Mesodermal cell (in vitro differentiated cells): ENCODE data around the gene COTL1.

Experiments
- H3K27ac ChIP-seq: 2 replicates; pipeline ENCODE4 v1.7.0; 2013; ENCODE audit warnings: mild to moderate bottlenecking, low read depth, low read length, moderate library complexity; ENCODE audit not compliant: severe bottlenecking
- H3K36me3 ChIP-seq: 2 replicates; pipeline ENCODE4 v1.7.1; 2013; ENCODE audit warnings: mild to moderate bottlenecking, low read length, moderate library complexity; ENCODE audit not compliant: control insufficient read depth, insufficient read depth
- H3K4me1 ChIP-seq: one replicate; pipeline ENCODE4 v1.7.1; 2013; ENCODE audit warnings: mild to moderate bottlenecking, low read length; ENCODE audit not compliant: insufficient read depth, control insufficient read depth, poor library complexity, severe bottlenecking
- H3K4me3 ChIP-seq: 2 replicates; pipeline ENCODE4 v1.7.0; 2013; ENCODE audit warnings: low read length, control low read depth, mild to moderate bottlenecking; ENCODE audit not compliant: insufficient read depth, poor library complexity, severe bottlenecking; ENCODE audit errors: extremely low read depth
- H3K9me3 ChIP-seq: 2 replicates; pipeline ENCODE4 v1.7.1; 2013; ENCODE audit warnings: mild to moderate bottlenecking, low read length, moderate library complexity; ENCODE audit not compliant: control insufficient read depth
- WGBS, 2 experiments: methylation state at CpG; one replicate each; pipeline ENCODE4 v1.1.5; 2013; ENCODE audit warnings: missing lambda C conversion rate in 2 of 2; ENCODE audit not compliant: insufficient coverage in 2 of 2; 5-methylcytosine and 5-hydroxymethylcytosine counted together

COTL1 gene

DNA sequence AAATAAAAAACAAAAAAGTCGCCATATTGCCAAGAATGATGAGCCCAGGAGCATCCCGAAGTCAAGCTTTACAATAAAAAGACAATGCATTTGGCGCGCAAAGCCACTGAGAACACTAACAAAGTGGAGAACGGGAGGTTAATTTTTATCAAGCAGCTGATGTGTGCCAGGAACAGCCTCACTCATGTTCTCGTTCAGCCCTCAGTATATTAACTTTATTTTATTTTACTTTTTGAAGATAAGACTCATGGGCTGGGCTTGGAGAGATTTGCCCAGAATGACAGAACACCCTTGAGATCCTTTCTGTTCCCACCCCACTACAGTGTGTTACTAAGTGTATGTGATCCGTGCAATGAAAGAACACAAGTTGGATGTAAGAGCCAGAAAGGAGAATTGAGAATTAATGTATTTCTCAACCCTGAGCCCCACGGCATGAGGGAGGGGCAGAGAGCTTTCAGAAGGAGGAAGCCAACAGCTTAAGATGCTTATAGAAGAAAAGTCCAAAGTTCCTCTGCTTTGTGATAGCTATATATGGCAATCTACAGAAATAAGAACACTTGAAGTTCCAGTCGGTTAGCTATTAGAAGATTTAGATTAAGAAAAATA, 48.4 kb downstream of the COTL1 start:
- H3K27ac ChIP-seq: no peak overlapping the region
- 91 to 98% methylated on average over 5 of the region's 9 CpGs for WGBS, 2 experiments
- H3K4me1 ChIP-seq: peaks cover 3% of the 10 kb centered on the region
- H3K9me3 ChIP-seq: peaks cover 15% of the 10 kb centered on the region
- no peak overlapping the region for H3K4me3 ChIP-seq
- H3K36me3 ChIP-seq: peaks cover 91% of the 10 kb centered on the region

DNA sequence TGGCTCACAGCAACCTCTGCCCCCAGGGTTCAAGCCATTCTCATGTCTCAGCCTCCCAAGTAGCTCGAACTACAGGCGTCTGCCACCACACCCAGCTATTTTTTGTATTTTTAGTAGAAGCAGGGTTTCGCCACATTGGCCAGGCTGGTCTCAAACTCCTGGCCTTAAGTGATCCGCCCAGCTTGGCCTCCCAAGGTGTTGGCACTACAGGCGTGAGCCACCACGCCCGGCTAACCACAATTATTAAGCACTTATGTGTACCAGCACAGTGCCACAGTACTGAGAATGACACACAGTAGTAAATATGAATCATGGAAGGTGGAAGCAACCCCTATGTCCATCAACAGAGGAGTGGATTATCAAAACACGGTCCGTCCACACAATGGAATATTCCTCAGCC, 49.8 kb downstream of the COTL1 start:
- H3K9me3 ChIP-seq: peaks cover 15% of the 10 kb centered on the region
- H3K4me3 ChIP-seq: no peak overlapping the region
- H3K4me1 ChIP-seq: peaks cover 3% of the 10 kb centered on the region
- no peak overlapping the region for H3K27ac ChIP-seq
- peaks cover 92% of the 10 kb centered on the region for H3K36me3 ChIP-seq
- WGBS, 2 experiments: 100% methylated on average over 2 to 7 of the region's 9 CpGs

DNA sequence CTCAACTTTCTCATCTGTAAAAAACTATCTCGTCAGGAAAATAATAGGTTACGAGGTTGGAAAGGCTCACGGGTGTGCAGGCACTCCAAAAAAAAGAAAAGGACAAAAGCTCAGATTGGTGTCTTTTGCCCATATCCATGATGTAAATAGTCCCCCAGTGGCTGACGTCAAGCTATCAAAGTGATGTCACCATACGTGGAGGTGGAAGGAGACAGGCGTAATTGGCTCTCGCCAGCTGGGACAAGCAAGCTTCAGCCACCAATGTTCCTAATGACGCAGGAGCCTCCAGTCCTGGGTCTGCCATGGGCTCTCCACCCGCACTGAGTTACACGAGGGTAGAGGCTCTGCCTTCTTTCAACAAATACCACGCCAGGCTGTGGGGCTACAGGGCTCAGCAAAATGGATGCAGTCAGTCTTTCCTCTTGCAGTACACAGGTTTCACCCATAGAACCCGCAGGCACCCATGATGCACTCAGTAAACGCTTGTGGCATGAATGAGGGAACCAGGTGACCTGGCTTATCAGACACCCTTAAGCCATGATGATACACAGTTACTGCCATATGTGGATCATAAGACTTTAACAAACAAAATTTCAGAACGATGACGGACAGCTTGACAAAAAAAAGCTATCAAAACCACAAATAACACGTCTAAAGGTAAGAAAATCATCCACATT, 50.5 kb downstream of the COTL1 start:
- WGBS, 2 experiments: 87 to 95% methylated on average over 14 to 15 of the region's 16 CpGs
- peak overlapping the region; percentile 49 for H3K27ac ChIP-seq

DNA sequence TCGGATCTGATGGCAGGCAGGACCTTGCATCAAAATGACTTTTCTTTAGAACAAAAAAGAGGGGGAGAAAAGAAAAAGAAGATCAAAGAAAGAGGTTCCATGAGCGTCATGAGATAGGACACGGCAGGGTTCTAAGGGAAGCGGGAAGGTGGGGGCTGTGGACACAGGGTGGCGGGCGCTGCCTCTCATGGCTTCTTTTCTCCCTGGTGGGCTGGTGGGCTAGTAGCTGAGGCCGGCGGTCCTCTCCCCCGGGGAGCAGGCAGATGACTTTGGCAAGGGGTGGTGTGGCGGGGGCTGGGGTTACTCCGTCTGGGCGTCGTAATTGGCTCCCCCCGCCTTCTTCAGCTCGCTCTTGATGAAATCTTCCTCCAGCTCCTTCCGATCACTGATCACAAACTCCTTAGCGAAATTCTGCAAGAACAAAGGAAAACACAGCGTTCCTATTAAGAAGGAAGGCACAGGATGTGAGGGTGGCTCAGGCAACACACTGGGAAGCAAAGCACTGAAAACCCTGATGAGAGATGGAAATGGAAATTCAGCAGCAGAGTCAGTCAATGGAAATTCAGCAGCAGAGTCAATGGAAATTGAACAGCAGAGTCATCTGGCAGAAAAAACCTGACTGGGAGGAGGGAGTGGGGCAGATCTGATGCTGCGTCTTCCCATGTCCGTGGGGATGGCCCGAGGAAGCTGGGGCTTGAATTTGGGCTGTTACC, 51.2 kb downstream of the COTL1 start:
- no peak overlapping the region for H3K4me3 ChIP-seq
- 74 to 79% methylated on average over 8 to 15 of the region's 21 CpGs for WGBS, 2 experiments
- peaks cover 3% of the 10 kb centered on the region for H3K4me1 ChIP-seq
- peaks cover 93% of the 10 kb centered on the region for H3K36me3 ChIP-seq
- peaks cover 10% of the 10 kb centered on the region for H3K9me3 ChIP-seq
- H3K27ac ChIP-seq: peak overlapping the region; percentile 49

More for the DNA sequence above, 50.5 kb downstream of the COTL1 start:
- Histone ChIP-seq H3K4me1 (peaks cover 3% of the 10 kb centered on the region), H3K4me3 (no peak overlapping the region), H3K36me3 (peaks cover 93% of the 10 kb centered on the region), H3K9me3 (peaks cover 15% of the 10 kb centered on the region)

DNA sequence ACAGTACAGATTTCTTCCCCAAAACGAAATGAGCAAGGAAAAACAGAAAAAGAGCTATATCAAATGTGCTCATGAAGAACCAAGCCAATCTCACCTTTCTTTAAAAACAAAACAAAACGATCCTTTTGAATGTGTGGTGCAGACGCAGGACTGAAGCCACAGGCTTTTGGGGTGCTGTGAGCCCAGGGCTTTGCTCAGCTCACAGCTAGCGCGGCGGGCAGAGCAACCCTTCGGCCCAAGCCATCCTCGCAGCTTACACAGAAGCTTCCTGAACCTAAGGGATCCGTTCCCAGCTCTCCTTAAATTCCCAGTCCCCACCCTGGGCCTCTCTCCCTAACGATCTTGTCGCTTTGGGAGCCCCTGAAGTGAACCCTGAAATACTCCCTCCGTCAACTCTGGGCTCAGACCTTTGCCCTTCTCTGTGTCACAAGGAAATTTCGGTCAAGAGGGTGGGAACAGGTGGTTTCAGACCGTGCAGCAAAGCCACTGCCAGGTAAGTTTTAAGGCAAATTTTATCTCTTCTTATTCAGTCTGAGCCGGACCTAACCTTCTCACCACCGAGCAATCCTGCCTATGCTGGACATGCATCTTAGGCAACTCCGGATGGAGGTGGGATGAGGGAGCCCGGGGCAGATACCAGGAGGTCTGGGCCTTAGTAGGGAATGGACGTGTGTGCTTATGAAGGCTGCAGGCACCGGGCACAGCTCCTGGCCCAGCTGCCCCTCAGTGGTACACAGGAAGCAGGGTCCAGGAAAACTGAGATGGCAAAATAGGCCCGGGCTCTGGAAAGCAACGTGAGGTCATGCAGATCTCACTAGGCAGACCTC, 52.0 kb downstream of the COTL1 start:
- Histone ChIP-seq H3K27ac (no peak overlapping the region), H3K4me3 (no peak overlapping the region), H3K9me3 (peaks cover 5% of the 10 kb centered on the region), H3K4me1 (peaks cover 3% of the 10 kb centered on the region), H3K36me3 (peaks cover 91% of the 10 kb centered on the region)
- 88 to 96% methylated on average over 17 to 21 of the region's 22 CpGs for WGBS, 2 experiments

DNA sequence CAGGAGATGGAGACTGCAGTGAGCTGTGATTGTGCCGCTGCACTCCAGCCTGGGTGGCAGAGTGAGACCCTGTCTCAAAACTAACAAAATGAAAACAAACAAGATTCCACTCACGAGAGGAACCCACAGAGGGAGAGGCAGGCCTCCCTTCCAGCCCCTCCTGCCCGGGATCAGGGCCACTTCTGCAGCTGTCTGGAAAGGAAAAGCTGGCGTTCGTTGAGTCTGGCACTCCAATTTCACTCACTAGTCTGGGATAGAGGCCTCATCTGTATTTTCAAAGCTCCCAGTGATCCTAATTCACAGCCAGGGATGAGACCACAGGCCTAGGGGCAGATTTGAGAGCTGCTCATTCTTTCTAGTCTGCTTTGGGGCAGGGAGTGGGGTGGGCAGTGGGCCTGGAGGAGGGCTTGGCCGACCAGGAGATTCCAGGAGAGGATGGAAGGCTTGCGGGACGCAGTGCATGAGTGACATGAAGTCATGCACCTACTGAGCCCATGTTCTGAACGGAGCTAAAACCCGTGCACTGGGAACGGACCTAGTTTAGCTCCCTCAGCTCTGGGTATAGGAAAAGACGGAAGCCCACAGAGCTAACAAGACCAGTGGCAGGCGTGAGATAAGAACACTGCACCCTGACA, 54.0 kb downstream of the COTL1 start:
- Histone ChIP-seq H3K9me3 (no peaks in the 10 kb centered on the region), H3K27ac (no peak overlapping the region)
- 96 to 97% methylated on average over 9 to 11 of the region's 13 CpGs for WGBS, 2 experiments

DNA sequence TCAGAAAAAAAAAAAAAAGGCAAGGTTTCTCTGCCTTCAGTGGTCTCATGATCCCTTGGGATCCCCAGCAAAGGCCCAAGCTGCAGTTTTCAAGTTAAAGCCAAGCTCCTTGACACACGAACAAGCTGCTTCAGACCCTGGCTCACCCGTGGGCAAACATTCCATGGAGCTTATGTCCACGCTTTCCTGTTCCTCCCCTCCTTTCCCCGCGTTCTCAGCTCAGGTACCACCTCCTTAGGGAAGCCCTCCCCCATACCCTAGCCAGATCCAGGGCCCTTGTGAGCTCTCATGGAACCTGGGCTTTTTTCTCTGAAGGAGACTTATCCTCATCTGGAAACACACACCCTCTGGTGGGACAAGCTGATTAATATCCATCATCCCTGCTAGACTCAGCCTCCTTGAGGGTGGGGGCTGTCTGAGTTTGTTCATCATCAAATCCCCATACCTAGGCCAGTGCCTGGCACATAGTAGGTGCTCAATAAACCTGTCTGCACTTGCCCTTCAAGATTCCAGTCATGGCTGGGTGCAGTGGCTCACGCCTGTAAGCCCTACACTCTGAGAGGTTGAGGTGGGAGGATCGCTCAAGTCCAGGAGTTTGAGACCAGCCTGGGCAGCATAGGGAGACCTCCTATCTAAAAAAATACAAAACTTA, 54.7 kb downstream of the COTL1 start:
- peaks cover 65% of the 10 kb centered on the region for H3K36me3 ChIP-seq
- no peaks in the 10 kb centered on the region for H3K9me3 ChIP-seq
- no peak overlapping the region for H3K4me3 ChIP-seq
- 68 to 72% methylated on average over 4 to 6 of the region's 7 CpGs for WGBS, 2 experiments
- peaks cover 10% of the 10 kb centered on the region for H3K4me1 ChIP-seq
- H3K27ac ChIP-seq: no peak overlapping the region

More for the DNA sequence above, 54.0 kb downstream of the COTL1 start:
- H3K36me3 ChIP-seq: peaks cover 73% of the 10 kb centered on the region
- no peak overlapping the region for H3K4me3 ChIP-seq
- H3K4me1 ChIP-seq: peaks cover 10% of the 10 kb centered on the region

DNA sequence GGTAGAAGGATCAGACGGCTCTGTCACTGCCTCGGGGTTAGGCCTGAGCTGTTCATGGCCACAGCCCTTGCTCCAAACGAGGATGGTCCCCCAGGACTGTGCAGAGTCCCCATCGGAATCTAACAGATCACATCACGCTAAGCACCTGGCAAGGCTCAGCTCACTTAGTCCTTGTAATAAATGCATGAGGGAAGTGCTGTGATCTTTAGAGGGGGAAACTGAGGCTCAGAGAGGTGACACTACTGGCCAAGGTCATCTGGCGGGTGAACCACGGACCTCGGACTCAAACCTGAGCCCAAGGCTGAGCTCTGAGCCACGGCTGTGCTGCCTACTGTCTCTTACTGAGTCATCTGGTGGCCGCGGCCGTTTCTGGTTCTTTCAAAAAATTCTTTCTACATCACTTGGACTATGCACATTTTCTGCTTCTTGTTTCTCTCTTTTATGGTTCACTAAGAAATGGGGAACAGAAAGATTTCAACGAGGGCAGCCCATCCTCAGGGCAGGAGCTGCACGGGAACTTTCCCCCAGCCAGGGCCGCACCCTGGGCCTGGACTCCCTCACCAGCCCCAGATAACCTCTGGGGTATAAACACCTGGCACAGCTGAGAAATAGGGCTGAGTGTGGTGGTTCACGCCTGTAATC, 55.6 kb downstream of the COTL1 start:
- Histone ChIP-seq H3K4me1 (peaks cover 10% of the 10 kb centered on the region), H3K9me3 (no peaks in the 10 kb centered on the region), H3K27ac (no peak overlapping the region), H3K36me3 (peaks cover 57% of the 10 kb centered on the region), H3K4me3 (no peak overlapping the region)
- WGBS, 2 experiments: 94% methylated on average over 11 to 15 of the region's 16 CpGs

DNA sequence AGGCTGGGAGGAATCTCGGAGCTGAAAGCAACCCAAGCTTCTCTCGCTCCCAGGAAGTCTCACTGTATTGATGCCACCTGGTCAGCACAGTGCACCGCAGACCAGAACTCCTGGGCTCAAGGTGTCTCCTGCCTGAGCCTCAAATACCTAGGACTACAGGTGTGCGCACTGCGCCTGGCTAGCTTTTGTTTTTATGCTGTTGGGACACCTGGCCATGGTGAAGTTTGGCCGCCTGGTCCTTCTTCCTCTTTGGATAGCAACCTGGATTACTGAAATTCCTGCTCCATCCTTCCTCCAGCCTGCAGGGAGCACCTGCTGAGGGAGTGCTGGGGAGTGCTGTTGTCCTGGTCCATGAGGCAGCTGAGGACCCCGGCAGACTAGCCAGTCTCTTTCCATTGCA, 56.6 kb downstream of the COTL1 start:
- 78 to 90% methylated on average over 7 of the region's 7 CpGs for WGBS, 2 experiments
- peaks cover 48% of the 10 kb centered on the region for H3K36me3 ChIP-seq
- no peak overlapping the region for H3K4me3 ChIP-seq

More for the DNA sequence above, 56.6 kb downstream of the COTL1 start:
- Histone ChIP-seq H3K9me3 (no peaks in the 10 kb centered on the region), H3K27ac (no peak overlapping the region), H3K4me1 (peaks cover 10% of the 10 kb centered on the region)
